Panc1 (cell line): Measurements from ENCODE around the gene ADARB2. TPM values are rescaled to one million over a fixed set of nuclear protein-coding genes. Genes with fewer than 3 reads are reported as not detected.

Source experiments
- ATAC-seq: fragments of 200-7000 bp; cut with Tn5 transposase; 2 replicates; pipeline ENCODE4 v1.9.1; 2020; ENCODE audit warnings: mild to moderate bottlenecking, moderate library complexity
- BruUV-seq: library from RNA; stranded (reverse); fragments of 400-500 nt; replicated peaks from 2 replicates; lab custom pipeline; 2021; lab: Mats Ljungman, UMichigan
- CTCF ChIA-PET: fragments of 300-600 bp; sonication (Branson Sonifier 250); formaldehyde crosslinking; loops from one replicate; lab custom pipeline; 2022; ENCODE audit warnings: antibody characterized with exemption; lab: Charles Lee
- POLR2A ChIA-PET: fragments of 300-600 bp; sonication (Branson Sonifier 250); formaldehyde crosslinking; loops from one replicate; lab custom pipeline; 2022; ENCODE audit warnings: antibody characterized with exemption; lab: Charles Lee
- DNase-seq: peaks from one replicate; pipeline ENCODE4 v3.0.0-alpha.2; 2010; ENCODE audit warnings: low read depth, low spot score
- H3K27ac ChIP-seq: 2 replicates; pipeline ENCODE4 v1.5.1; 2011; ENCODE audit warnings: mild to moderate bottlenecking, low read length, inconsistent platforms
- H3K27me3 ChIP-seq: fragments of 200-500 bp; sonication (Bioruptor generic); 2 replicates; pipeline ENCODE4 v1.6.0; 2014; ENCODE audit warnings: low read length, inconsistent platforms; ENCODE audit not compliant: control insufficient read depth, insufficient read depth
- H3K36me3 ChIP-seq: fragments of 200-500 bp; sonication (Bioruptor generic); 2 replicates; pipeline ENCODE4 v1.5.1; 2014; ENCODE audit warnings: inconsistent platforms, mild to moderate bottlenecking, low read length, moderate library complexity; ENCODE audit not compliant: control insufficient read depth, insufficient read depth
- H3K4me1 ChIP-seq: 2 replicates; pipeline ENCODE4 v1.5.1; 2011; ENCODE audit warnings: inconsistent platforms, mild to moderate bottlenecking, low read length, moderate library complexity; ENCODE audit not compliant: control insufficient read depth, insufficient read depth
- H3K4me3 ChIP-seq, 2 experiments: 2 replicates each; pipeline ENCODE4 v1.5.1; 2011 to 2012; ENCODE audit warnings: low read depth in 2 of 2, low read length in 2 of 2, mild to moderate bottlenecking in 2 of 2, inconsistent platforms in 1 of 2, moderate library complexity in 1 of 2
- H3K9me3 ChIP-seq: fragments of 200-500 bp; sonication (Bioruptor generic); 2 replicates; pipeline ENCODE4 v1.5.1; 2014; ENCODE audit warnings: low read depth, mild to moderate bottlenecking, inconsistent platforms, low read length, moderate library complexity; ENCODE audit not compliant: control insufficient read depth, insufficient read depth
- POLR2AphosphoS5 ChIP-seq: IDR thresholded peaks from 2 replicates; pipeline ENCODE4 v1.6.1; 2012; ENCODE audit warnings: mild to moderate bottlenecking, low read depth, low read length, moderate library complexity
- SIN3A ChIP-seq: IDR thresholded peaks from 2 replicates; pipeline ENCODE4 v1.6.1; 2012; ENCODE audit warnings: low read depth, mild to moderate bottlenecking, low read length, moderate library complexity, borderline replicate concordance; ENCODE audit not compliant: insufficient read depth
- TCF7L2 ChIP-seq: IDR thresholded peaks from 2 replicates; pipeline ENCODE4 v1.6.1; 2011; ENCODE audit warnings: mild to moderate bottlenecking, low read depth, low read length, inconsistent platforms
- in situ Hi-C: cut with HindIII; loops from 2 replicates; pipeline ENCODE4 v1.10.0; 2016; ENCODE audit warnings: low sequenced_read_pairs, low pct_unique_long_range_greater_than_20kb
- intact Hi-C: fragments of 100-400 bp; cut with micrococcal nuclease; formaldehyde crosslinking; loops from one replicate; pipeline ENCODE4 v1.10.0; 2022; ENCODE audit not compliant: unreplicated experiment
- total RNA-seq: library from RNA; stranded (reverse); gene quantifications from one replicate; pipeline ENCODE4 v1.2.1, GENCODE V29; 2021; ENCODE audit not compliant: unreplicated experiment
- TF ChIP-seq, protein P1 (sequence below), 2 experiments: IDR thresholded peaks; 2 replicates each; pipeline ENCODE4 v1.6.1; 2011 to 2012; ENCODE audit warnings: low read depth in 2 of 2, control low read depth in 1 of 2, low read length in 1 of 2, mild to moderate bottlenecking in 1 of 2, moderate library complexity in 1 of 2; ENCODE audit not compliant: insufficient read depth in 1 of 2
- TF ChIP-seq, protein P2 (sequence below): fragments of 450-650 bp; IDR thresholded peaks from 2 replicates; pipeline ENCODE4 v1.5.1; 2017; ENCODE audit warnings: mild to moderate bottlenecking

ADARB2 gene
- total RNA-seq, 1 experiment from 2014 or later, result 0.31 TPM

DNA sequence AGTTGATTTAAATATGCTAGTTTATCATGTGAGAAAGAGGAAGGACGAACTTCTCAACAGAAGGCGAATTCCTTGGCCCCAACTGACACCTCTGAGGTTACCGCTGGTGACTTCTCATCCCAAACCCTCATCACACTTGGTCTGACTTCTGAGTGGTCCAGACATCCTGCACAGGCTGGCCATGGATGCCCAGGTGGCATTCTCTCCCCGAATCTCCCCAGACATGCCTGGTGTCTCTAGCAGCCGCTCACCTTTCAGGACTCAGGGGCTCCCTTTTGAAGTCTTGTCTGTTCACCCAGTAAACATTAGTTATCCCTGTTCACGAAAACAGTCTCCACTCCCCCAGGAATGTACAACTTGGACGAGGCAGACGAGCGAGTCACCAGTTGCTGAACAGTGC lies 157.7 kb downstream of the ADARB2 start:
- in situ Hi-C loops, result no loop called here

DNA sequence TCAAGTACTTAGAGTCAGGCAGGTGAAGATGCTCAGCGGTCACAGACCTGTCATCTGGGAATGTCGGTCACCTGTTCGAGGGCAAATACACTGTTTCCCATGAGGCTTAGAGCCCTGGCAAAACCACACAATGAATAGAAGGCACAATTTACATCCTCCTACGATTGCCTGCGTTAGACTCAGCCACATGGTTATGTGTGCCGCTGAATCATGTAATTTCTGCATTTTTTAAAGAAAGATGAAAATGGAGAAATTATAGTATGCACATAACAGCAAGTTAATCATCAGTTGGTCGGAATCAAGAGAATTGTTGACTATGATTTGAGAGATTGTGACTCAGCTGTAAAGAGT lies 158.2 kb downstream of the ADARB2 start:
- in situ Hi-C loops, result no loop called here
- Histone ChIP-seq H3K36me3 (no peaks in the 10 kb centered on the region), H3K9me3 (no peaks in the 10 kb centered on the region), H3K27me3 (no peaks in the 10 kb centered on the region), H3K4me1 (no peaks in the 10 kb centered on the region), H3K4me3 (no peak overlapping the region), H3K27ac (no peak overlapping the region)
- no peak for DNase-seq
- ATAC-seq, result no peak
- CTCF ChIA-PET, result no interaction called here
- intact Hi-C loops, result no loop called here
- POLR2A ChIA-PET, result no interaction called here
- no TSS peak for BruUV-seq
- TF ChIP-seq, protein P1, sequence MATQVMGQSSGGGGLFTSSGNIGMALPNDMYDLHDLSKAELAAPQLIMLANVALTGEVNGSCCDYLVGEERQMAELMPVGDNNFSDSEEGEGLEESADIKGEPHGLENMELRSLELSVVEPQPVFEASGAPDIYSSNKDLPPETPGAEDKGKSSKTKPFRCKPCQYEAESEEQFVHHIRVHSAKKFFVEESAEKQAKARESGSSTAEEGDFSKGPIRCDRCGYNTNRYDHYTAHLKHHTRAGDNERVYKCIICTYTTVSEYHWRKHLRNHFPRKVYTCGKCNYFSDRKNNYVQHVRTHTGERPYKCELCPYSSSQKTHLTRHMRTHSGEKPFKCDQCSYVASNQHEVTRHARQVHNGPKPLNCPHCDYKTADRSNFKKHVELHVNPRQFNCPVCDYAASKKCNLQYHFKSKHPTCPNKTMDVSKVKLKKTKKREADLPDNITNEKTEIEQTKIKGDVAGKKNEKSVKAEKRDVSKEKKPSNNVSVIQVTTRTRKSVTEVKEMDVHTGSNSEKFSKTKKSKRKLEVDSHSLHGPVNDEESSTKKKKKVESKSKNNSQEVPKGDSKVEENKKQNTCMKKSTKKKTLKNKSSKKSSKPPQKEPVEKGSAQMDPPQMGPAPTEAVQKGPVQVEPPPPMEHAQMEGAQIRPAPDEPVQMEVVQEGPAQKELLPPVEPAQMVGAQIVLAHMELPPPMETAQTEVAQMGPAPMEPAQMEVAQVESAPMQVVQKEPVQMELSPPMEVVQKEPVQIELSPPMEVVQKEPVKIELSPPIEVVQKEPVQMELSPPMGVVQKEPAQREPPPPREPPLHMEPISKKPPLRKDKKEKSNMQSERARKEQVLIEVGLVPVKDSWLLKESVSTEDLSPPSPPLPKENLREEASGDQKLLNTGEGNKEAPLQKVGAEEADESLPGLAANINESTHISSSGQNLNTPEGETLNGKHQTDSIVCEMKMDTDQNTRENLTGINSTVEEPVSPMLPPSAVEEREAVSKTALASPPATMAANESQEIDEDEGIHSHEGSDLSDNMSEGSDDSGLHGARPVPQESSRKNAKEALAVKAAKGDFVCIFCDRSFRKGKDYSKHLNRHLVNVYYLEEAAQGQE (IDR thresholded peaks at IDR 0.05; ENCODE audit: insufficient read depth in 1 of 2, low read depth in 2 of 2, low read length in 1 of 2), result no peak
- TF ChIP-seq, protein P2, sequence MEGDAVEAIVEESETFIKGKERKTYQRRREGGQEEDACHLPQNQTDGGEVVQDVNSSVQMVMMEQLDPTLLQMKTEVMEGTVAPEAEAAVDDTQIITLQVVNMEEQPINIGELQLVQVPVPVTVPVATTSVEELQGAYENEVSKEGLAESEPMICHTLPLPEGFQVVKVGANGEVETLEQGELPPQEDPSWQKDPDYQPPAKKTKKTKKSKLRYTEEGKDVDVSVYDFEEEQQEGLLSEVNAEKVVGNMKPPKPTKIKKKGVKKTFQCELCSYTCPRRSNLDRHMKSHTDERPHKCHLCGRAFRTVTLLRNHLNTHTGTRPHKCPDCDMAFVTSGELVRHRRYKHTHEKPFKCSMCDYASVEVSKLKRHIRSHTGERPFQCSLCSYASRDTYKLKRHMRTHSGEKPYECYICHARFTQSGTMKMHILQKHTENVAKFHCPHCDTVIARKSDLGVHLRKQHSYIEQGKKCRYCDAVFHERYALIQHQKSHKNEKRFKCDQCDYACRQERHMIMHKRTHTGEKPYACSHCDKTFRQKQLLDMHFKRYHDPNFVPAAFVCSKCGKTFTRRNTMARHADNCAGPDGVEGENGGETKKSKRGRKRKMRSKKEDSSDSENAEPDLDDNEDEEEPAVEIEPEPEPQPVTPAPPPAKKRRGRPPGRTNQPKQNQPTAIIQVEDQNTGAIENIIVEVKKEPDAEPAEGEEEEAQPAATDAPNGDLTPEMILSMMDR, result no peak
- TF ChIP-seq POLR2AphosphoS5 (no peak), TCF7L2 (no peak), SIN3A (no peak)

More for the DNA sequence above, 157.7 kb downstream of the ADARB2 start:
- DNase-seq, result no peak
- Histone ChIP-seq H3K27me3 (no peaks in the 10 kb centered on the region), H3K4me3 (no peak overlapping the region), H3K4me1 (no peaks in the 10 kb centered on the region), H3K27ac (no peak overlapping the region), H3K9me3 (no peaks in the 10 kb centered on the region), H3K36me3 (no peaks in the 10 kb centered on the region)
- ATAC-seq, result no peak
- intact Hi-C loops, result no loop called here
- CTCF ChIA-PET, result no interaction called here
- POLR2A ChIA-PET, result no interaction called here
- BruUV-seq, result no TSS peak
- no peak for TF ChIP-seq TCF7L2
- TF ChIP-seq, protein P2, result no peak
- no peak for TF ChIP-seq SIN3A
